Ishikawa (cell line): ENCODE data around the gene FTO.

Experiments used
- CEBPB ChIP-seq: IDR thresholded peaks from 2 replicates; pipeline ENCODE4 v1.6.1; 2012
- CREB1 ChIP-seq: IDR thresholded peaks from 2 replicates; pipeline ENCODE4 v1.6.1; 2012; ENCODE audit warnings: low read depth
- EGR1 ChIP-seq: IDR thresholded peaks from 2 replicates; pipeline ENCODE4 v1.6.1; 2012
- EP300 ChIP-seq: IDR thresholded peaks from 2 replicates; pipeline ENCODE4 v1.6.1; 2012; ENCODE audit warnings: borderline replicate concordance
- FOXM1 ChIP-seq: IDR thresholded peaks from 2 replicates; pipeline ENCODE4 v1.6.1; 2012; ENCODE audit warnings: low read depth, borderline replicate concordance
- MAX ChIP-seq: IDR thresholded peaks from 2 replicates; pipeline ENCODE4 v1.6.1; 2012
- NFIC ChIP-seq: IDR thresholded peaks from 2 replicates; pipeline ENCODE4 v1.6.1; 2012
- RAD21 ChIP-seq: IDR thresholded peaks from 2 replicates; pipeline ENCODE4 v1.6.1; 2012; ENCODE audit warnings: low read depth
- TAF1 ChIP-seq: IDR thresholded peaks from 2 replicates; pipeline ENCODE4 v1.6.1; 2012; ENCODE audit warnings: low read depth, mild to moderate bottlenecking
- TCF12 ChIP-seq: IDR thresholded peaks from 2 replicates; pipeline ENCODE4 v1.6.1; 2012; ENCODE audit warnings: low read depth
- TEAD4 ChIP-seq: IDR thresholded peaks from 2 replicates; pipeline ENCODE4 v1.6.1; 2012
- YY1 ChIP-seq: IDR thresholded peaks from 2 replicates; pipeline ENCODE4 v1.6.1; 2012; ENCODE audit warnings: low read depth
- ZBTB7A ChIP-seq: IDR thresholded peaks from 2 replicates; pipeline ENCODE4 v1.6.1; 2012; ENCODE audit warnings: low read depth
- TF ChIP-seq, protein P1 (sequence below): IDR thresholded peaks from 2 replicates; pipeline ENCODE4 v1.6.1; 2012
- TF ChIP-seq, protein P2 (sequence below): IDR thresholded peaks from 2 replicates; pipeline ENCODE4 v1.6.1; 2012; ENCODE audit warnings: low read depth, mild to moderate bottlenecking

Gene FTO

GRCh38 chr16:53947642-53948041, 243.7 kb downstream of the FTO start:
- TF ChIP-seq CEBPB: no peak
- no peak for TF ChIP-seq NFIC
- no peak for TF ChIP-seq EGR1
- TF ChIP-seq EP300: no peak
- no peak for TF ChIP-seq CREB1
- TF ChIP-seq YY1: no peak
- TF ChIP-seq, protein P1, sequence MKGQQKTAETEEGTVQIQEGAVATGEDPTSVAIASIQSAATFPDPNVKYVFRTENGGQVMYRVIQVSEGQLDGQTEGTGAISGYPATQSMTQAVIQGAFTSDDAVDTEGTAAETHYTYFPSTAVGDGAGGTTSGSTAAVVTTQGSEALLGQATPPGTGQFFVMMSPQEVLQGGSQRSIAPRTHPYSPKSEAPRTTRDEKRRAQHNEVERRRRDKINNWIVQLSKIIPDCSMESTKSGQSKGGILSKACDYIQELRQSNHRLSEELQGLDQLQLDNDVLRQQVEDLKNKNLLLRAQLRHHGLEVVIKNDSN: no peak
- TF ChIP-seq, protein P2, sequence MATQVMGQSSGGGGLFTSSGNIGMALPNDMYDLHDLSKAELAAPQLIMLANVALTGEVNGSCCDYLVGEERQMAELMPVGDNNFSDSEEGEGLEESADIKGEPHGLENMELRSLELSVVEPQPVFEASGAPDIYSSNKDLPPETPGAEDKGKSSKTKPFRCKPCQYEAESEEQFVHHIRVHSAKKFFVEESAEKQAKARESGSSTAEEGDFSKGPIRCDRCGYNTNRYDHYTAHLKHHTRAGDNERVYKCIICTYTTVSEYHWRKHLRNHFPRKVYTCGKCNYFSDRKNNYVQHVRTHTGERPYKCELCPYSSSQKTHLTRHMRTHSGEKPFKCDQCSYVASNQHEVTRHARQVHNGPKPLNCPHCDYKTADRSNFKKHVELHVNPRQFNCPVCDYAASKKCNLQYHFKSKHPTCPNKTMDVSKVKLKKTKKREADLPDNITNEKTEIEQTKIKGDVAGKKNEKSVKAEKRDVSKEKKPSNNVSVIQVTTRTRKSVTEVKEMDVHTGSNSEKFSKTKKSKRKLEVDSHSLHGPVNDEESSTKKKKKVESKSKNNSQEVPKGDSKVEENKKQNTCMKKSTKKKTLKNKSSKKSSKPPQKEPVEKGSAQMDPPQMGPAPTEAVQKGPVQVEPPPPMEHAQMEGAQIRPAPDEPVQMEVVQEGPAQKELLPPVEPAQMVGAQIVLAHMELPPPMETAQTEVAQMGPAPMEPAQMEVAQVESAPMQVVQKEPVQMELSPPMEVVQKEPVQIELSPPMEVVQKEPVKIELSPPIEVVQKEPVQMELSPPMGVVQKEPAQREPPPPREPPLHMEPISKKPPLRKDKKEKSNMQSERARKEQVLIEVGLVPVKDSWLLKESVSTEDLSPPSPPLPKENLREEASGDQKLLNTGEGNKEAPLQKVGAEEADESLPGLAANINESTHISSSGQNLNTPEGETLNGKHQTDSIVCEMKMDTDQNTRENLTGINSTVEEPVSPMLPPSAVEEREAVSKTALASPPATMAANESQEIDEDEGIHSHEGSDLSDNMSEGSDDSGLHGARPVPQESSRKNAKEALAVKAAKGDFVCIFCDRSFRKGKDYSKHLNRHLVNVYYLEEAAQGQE: no peak
- TF ChIP-seq TEAD4: no peak
- TF ChIP-seq TCF12: no peak
- no peak for TF ChIP-seq RAD21

GRCh38 chr16:53948326-53948725, 244.4 kb downstream of the FTO start:
- TF ChIP-seq NFIC (no peak), YY1 (no peak)
- TF ChIP-seq, protein P2: no peak

DNA sequence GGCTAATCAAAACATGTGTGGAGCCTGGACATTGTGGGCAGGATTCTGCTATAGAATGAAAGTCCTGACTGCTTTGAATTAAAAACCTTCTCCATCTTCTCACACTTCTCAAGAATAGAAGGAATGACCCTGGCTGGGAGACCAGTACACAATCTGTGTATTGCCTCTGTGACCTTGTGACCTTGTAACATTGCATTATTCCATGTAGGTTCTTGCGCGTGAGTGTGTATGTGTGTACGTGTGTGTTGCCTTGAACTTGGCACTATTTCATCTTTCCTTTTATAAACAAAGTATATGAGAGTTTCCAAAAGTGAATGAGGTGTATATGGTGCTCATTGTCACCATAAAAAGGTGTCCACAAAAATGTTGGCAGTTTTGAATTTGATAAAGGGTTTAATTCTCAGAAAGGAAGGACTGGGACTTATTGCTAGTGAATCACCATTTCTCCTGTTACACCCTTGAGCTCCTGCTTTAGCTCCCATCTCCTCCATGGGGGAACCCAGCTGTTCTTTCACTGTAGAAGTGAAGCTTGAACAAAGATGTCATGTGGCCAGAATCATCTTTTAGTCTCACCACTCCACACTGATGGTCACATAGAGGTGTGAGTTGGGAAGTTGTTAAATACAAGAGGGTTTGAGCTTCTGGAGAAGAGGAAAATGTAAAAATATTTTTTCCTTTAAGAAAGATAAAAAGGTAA, 244.9 kb downstream of the FTO start:
- TF ChIP-seq EGR1: no peak
- TF ChIP-seq TEAD4: no peak
- TF ChIP-seq TAF1: no peak
- TF ChIP-seq, protein P1: no peak
- TF ChIP-seq MAX: no peak
- no peak for TF ChIP-seq YY1
- no peak for TF ChIP-seq FOXM1
- no peak for TF ChIP-seq NFIC
- TF ChIP-seq ZBTB7A: no peak
- no peak for TF ChIP-seq EP300
- no peak for TF ChIP-seq RAD21
- TF ChIP-seq CEBPB: no peak
- TF ChIP-seq TCF12: no peak
- TF ChIP-seq CREB1: no peak
- TF ChIP-seq, protein P2: no peak

DNA sequence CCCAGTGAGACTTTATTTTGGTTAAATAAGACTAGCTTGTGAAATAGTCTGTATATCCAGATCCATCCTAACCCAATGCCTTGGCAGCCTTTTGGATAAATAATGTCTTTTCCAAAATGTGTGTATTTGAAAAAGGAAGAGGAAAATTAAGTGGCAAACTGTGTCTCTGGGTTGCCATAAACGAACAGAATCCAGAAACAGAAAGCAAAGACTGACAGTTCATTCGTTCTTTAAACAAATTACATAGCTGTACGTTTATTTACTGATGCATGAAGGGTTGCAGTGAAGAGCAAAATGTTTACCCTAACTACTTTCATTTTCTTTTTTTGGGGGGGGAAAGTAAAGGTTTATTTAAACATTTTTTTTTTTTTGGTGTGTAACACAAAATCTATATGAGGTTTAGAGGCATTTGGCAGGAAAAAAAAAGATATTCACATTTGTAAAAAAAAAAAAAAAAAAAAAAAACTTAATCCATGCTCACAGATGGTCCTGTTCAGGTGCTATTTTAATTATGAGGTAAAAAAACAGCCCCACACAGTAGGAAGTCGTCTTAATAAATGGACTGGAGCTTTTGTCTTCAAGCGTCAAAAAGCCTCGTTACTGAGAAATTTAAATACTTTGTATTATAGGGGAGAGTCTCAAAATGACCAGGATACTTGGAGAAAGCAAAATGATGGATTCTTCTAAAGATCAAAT, 245.9 kb downstream of the FTO start:
- TF ChIP-seq MAX: no peak
- TF ChIP-seq TCF12: no peak
- TF ChIP-seq, protein P1: no peak
- TF ChIP-seq ZBTB7A: no peak
- no peak for TF ChIP-seq EP300
- TF ChIP-seq EGR1: no peak
- TF ChIP-seq YY1: no peak
- no peak for TF ChIP-seq CREB1
- TF ChIP-seq FOXM1: no peak
- TF ChIP-seq CEBPB: no peak
- no peak for TF ChIP-seq TEAD4
- TF ChIP-seq, protein P2: no peak
- no peak for TF ChIP-seq RAD21
- TF ChIP-seq TAF1: no peak
- TF ChIP-seq NFIC: no peak
